ENCODE results near the gene LSG1. TPM values are rescaled to one million over a fixed set of nuclear protein-coding genes. Genes with fewer than 3 reads are reported as not detected.

The LSG1 gene
- total RNA-seq, 3 donors from 2014 or later: 68.4 to 82.0 (median 70.3) TPM

DNA sequence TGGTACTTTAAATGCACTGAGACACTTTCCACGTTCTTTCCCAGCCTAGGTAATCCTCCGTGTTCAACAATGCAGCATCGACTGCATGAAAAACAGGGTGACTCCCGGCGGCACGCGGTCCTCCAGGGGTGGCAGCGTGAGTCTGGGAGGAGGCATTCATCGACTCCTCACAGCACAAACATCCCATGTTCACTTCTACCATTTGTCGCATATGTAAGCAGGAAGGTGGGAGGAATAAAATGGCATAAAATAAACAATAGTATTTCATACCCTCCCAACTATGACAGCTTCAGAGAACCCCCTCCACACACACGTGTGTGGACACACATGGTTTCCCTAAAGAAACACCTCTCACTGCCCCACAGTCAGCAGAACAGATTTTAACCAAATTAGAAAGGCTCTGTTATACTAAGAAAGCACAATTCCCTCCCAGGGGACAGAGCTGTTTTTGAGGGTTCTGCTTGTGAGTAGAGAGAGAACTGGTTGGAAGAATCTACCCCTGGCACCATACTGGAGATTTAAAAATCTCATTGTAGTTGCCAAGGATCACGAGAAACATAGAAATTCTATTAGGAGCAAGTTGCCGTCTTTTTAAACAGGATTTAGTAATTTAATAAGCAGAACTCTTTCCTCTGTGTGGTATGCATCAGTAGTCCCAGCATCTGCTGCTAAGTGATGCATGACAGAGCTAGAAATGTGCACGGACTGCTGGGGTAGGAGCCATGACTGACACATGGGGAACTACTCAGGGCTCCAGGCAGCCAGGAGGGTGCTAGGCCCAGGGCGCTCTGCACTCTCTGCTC is 19.7 kb upstream of the LSG1 start:
- no peak for ATAC-seq
- Mint-ChIP-seq H3K4me1 (ENCODE audit: low read depth) (peaks cover 35% of the 10 kb centered on the region), H3K4me3 (no peak overlapping the region), H3K9me3 (no peaks in the 10 kb centered on the region), H3K27me3 (ENCODE audit: low read depth) (peaks cover 15% of the 10 kb centered on the region), H3K36me3 (ENCODE audit: insufficient read depth) (peaks cover 5% of the 10 kb centered on the region)
- no peak for DNase-seq

DNA sequence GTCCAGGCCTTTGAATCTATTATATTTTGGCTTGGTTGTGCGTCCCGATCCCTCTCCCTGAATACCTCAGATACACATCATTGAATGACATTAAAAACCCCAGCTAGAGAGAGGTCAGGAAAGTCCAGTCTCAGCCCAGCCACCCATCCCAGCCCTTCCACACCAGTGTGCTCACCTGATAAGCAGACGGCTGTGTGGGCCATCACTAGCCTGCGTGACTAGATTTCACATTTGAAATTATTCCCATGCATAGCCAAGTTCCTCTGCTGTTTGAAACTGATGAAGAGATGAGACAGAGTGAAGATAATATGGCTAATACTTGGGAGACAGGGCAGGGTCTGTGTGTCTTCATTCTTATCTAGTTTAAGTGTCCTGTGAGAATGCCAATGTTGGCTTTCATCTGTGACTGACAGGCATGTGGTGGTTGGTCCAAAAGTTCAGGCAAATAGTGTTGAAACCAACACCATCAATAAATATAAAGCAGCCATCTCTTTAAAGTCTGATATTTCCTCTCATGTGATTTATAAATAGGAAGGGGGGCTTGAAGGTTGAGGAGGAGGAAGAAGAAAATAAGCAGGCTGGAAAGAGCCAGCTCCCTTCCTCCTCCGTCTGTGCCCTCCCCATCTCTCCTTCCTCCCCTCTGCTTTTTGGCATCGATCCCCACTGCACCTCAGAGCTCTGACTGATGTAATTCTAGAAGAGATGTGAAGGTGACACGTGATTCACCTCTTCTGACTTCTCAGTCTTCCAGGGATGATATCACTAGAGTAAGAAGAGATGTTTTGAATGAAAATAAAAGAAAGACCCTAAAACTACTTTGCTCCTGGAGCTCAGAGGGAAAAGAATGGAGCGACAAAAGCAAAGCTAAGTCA is 18.7 kb upstream of the LSG1 start:
- Mint-ChIP-seq H3K36me3 (ENCODE audit: insufficient read depth) (peaks cover 5% of the 10 kb centered on the region), H3K27me3 (ENCODE audit: low read depth) (peaks cover 18% of the 10 kb centered on the region), H3K4me3 (no peak overlapping the region), H3K9me3 (no peaks in the 10 kb centered on the region), H3K4me1 (ENCODE audit: low read depth) (peaks cover 37% of the 10 kb centered on the region)
- ATAC-seq (no peak), DNase-seq (no peak)

DNA sequence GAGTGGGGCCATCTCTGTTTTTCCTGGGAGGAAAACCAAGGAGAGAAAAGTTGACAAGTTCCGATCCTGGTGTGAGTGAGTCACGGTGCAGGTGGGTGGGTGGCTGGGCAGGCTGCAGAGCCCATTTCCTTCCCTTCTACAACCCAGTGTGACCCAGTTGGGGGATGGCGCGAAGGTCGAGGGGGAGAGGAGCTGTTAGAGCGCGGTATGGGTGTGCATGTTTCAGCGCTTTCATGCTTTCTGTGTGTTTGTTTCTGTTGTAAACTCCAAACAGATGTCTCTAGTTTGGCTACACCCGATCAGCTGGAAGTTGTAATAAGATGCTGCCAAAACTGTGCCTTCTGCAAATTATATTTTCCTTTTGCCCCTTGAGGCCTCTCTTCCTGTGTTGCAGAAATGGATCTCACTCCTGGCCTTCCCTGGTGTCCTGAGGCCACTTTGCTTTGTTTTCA is 17.5 kb upstream of the LSG1 start:
- no peaks in the 10 kb centered on the region for H3K9me3 Mint-ChIP-seq
- peaks cover 5% of the 10 kb centered on the region for H3K36me3 Mint-ChIP-seq (ENCODE audit: insufficient read depth)
- peaks cover 19% of the 10 kb centered on the region for H3K27me3 Mint-ChIP-seq (ENCODE audit: low read depth)
- H3K4me3 Mint-ChIP-seq: peak overlapping the region; percentile 95
- DNase-seq: no peak
- peaks cover 49% of the 10 kb centered on the region for H3K4me1 Mint-ChIP-seq (ENCODE audit: low read depth)
- no peak for ATAC-seq

DNA sequence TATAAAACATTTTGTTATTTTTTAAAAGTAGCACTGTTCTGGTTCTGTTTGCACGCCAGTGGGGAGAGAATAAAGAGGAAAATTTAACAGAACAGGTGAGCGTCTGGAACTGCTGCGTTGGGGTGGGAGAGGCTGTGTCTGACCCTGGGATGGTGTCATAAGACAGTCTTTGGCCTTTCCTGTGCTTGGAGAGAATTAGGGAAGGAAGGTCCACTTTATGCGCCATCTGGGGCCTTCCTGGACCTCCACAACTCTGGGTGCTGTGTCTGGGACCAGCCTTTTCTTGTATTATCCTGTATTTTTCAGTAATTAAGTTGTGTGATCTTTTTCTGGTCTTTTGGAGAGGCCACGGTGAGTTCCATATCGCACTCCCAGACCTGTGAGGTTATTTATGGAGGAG is 17.0 kb upstream of the LSG1 start:
- Mint-ChIP-seq H3K36me3 (ENCODE audit: insufficient read depth) (peaks cover 5% of the 10 kb centered on the region), H3K4me1 (ENCODE audit: low read depth) (peaks cover 54% of the 10 kb centered on the region), H3K9me3 (no peaks in the 10 kb centered on the region), H3K4me3 (peak overlapping the region; percentile 95), H3K27me3 (ENCODE audit: low read depth) (peaks cover 21% of the 10 kb centered on the region)
- DNase-seq (no peak), ATAC-seq (no peak)

DNA sequence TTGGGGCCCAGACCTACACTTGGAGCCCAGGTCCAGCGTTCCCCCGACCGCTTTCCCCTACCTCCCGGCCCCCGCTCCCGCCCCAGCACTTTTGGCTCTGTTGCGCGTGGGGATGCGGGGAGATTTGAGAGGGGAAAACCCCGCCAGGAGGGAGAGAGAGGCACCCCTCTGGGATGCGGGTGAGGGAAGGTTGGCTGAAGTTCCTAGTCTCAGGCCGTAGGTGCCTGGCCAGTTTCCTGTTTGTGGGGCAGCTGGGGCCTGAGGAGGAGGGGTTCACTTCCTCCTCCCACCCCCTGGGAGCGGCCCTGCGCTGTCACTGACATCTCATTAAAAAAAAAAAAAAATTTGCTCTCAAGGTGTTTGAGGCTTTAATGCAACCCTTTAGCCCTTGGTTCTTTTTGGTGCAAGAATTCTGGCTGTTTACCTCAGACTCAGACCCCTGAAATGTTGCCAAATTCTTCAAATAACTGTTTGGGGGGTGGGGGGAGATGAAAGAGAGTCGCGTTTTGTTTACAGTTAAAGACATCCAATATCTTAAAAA is 16.3 kb upstream of the LSG1 start:
- ATAC-seq (peak in 1 of 2 donors; percentile 1), DNase-seq (no peak)
- H3K9me3 Mint-ChIP-seq: no peaks in the 10 kb centered on the region
- peaks cover 57% of the 10 kb centered on the region for H3K4me1 Mint-ChIP-seq (ENCODE audit: low read depth)
- peak overlapping the region; percentile 95 for H3K4me3 Mint-ChIP-seq
- peaks cover 21% of the 10 kb centered on the region for H3K27me3 Mint-ChIP-seq (ENCODE audit: low read depth)
- H3K36me3 Mint-ChIP-seq (ENCODE audit: insufficient read depth): peaks cover 5% of the 10 kb centered on the region

DNA sequence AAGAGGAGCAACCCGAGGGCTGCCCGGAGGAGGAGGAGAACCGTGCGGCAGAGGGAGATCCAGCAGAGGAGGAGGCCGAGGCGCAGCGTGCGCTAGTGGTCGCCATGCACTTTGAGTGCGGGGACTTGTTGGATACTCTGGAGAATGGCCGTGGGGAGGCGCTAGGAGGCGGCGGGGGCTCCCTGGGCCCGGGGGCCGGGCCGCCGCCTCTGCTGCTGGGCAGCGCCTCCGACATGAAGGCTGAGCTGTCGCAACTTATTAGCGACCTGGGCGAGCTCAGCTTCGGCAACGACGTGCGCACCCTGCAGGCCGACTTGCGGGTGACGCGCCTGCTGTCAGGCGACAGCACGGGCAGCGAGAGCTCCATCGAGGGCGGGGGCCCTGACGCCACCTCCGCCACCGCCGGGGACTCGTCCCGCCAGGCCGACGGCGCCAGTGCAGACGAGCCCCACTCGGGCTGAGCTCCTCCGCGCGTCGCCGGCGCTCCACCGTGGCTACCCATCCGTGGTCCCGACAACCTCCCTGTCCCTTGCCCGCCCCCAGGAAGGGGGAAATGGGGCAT is 15.7 kb upstream of the LSG1 start:
- H3K27me3 Mint-ChIP-seq (ENCODE audit: low read depth): peaks cover 21% of the 10 kb centered on the region
- peaks cover 59% of the 10 kb centered on the region for H3K4me1 Mint-ChIP-seq (ENCODE audit: low read depth)
- H3K9me3 Mint-ChIP-seq: no peaks in the 10 kb centered on the region
- DNase-seq (peak; percentile 72), ATAC-seq (peak; percentile 67 to 74)
- H3K36me3 Mint-ChIP-seq (ENCODE audit: insufficient read depth): peaks cover 5% of the 10 kb centered on the region
- peak overlapping the region; percentile 95 for H3K4me3 Mint-ChIP-seq

DNA sequence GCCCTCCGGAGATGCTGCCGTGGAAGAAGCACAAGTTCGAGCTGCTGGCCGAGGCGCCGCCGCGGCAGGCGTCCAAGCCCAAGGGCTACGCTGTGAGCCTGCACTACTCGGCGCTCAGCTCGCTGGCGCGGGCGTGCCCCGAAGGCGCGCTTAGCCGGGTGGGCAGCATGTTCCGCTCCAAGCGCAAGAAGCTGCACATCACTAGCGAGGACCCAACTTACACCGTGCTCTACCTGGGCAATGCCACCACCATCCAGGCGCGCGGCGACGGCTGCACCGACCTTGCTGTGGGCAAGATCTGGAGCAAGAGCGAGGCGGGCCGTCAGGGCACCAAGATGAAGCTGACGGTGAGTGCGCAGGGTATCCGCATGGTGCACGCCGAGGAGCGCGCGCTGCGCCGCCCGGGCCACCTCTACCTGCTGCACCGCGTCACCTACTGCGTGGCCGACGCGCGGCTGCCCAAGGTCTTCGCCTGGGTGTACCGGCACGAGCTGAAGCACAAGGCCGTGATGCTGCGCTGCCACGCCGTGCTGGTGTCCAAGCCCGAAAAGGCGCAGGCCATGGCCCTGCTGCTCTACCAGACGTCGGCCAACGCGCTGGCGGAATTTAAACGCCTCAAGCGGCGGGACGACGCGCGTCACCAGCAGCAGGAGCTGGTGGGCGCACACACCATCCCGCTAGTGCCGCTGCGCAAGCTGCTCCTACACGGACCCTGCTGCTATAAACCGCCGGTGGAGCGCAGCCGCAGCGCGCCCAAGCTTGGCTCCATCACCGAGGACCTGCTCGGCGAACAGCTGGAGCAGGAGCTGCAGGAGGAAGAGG is 15.0 kb upstream of the LSG1 start:
- Mint-ChIP-seq H3K27me3 (ENCODE audit: low read depth) (peaks cover 21% of the 10 kb centered on the region), H3K36me3 (ENCODE audit: insufficient read depth) (peaks cover 5% of the 10 kb centered on the region), H3K4me1 (ENCODE audit: low read depth) (peaks cover 66% of the 10 kb centered on the region), H3K4me3 (peak overlapping the region; percentile 95), H3K9me3 (no peaks in the 10 kb centered on the region)
- DNase-seq (peak; percentile 20), ATAC-seq (peak; percentile 13 to 18)

DNA sequence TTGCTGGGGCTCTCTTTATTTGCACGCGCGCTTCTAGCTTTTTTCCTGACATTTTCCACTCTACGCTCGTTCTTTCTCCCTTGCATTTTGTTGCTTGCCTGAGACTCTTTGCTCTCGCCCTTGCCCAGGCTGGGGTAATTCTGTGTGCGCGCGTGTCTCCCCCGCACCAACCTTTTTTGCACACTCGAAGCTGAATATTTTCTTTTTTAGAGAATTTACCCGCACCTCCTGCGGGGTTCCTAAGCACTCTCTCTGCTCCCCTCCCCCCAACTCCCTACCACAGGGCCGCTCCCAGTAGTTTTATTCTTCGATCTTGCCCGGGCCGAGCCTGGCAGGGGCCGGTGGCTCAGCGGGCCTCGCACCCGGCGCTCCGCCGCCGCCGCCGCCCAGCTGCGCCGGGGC is 14.4 kb upstream of the LSG1 start:
- Mint-ChIP-seq H3K4me1 (ENCODE audit: low read depth) (peaks cover 66% of the 10 kb centered on the region), H3K27me3 (ENCODE audit: low read depth) (peaks cover 20% of the 10 kb centered on the region), H3K36me3 (ENCODE audit: insufficient read depth) (peaks cover 5% of the 10 kb centered on the region), H3K9me3 (no peaks in the 10 kb centered on the region), H3K4me3 (peak overlapping the region; percentile 95)
- ATAC-seq: no peak
- DNase-seq: no peak

DNA sequence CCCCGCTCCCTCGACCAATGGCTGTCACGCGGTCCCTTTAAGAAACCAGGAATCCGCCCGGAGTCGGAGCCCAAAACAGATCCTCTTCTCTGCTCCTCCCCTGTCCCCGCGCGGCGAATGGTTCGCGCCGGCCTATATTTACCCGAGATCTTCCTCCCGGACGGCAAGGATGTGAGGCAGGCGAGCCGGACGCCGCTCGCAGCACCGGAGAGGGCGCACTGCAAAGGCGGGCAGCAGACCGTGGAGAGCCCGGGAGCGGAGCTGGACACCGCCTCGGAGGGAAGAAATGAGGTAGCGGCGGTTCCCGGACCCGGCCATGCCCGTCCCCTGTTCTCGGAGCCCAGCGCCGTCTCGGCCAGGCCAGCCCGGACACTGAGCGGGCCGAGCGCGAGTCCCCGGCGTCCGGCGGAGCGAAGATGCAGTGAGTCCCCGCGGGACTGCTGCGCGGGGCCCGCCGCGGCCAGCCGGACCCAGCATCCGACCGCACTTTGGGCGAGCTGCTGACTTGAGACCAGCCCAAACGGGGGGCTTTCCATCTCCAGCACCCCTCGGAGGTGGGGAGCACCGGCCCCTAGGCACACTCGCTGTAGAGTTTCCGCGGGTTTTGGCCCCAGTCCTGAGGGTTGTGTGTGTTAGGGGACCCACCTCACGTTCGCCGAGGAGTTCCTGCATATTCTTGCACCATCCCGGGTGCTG is 13.9 kb upstream of the LSG1 start, which contains the start of gene FAM43A:
FAM43A (plus strand) TSS at position 166 of the 696 bp plus-strand sequence. CDS start 944 bp downstream, outside the sequence.
- ATAC-seq: peak; percentile 47 to 55
- Mint-ChIP-seq H3K36me3 (ENCODE audit: insufficient read depth) (peaks cover 5% of the 10 kb centered on the region), H3K4me1 (ENCODE audit: low read depth) (peaks cover 61% of the 10 kb centered on the region), H3K4me3 (peak within 1 kb of the TSS; percentile 95), H3K27me3 (ENCODE audit: low read depth) (peaks cover 18% of the 10 kb centered on the region), H3K9me3 (no peaks in the 10 kb centered on the region)
- peak; percentile 67 for DNase-seq

DNA sequence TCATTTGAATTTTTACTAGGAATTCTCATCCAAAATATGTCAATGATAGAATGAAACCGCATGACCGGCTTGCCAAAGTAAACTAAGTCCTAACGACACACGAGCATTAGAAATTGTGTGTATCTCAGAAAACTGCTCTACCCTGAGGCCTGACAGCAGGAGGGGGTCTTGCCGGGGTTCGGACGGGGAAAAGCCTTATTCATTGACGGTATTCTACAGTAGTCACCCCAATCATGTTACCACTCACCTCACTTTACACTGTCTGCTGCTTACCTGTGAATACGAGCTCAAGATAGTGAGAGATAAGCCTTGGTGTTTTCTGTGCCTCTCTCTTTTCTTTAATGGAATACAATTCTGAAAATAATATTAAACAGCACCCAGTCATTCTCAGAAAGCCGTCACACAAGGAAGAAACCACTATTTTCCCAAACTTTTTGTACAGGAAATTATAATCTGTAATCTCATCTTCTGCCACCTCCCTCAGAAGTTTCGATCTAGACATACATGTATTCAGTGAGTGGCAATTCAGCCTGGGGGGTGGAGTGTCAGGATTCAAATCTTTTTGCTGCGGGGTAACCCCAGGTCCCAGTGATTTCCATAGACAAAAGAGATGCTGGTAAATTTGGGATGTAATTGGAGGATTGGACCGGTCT is 13.2 kb upstream of the LSG1 start:
- ATAC-seq: peak; percentile 12 to 44
- Mint-ChIP-seq H3K4me3 (peak overlapping the region; percentile 95), H3K36me3 (ENCODE audit: insufficient read depth) (peaks cover 5% of the 10 kb centered on the region), H3K9me3 (no peaks in the 10 kb centered on the region), H3K27me3 (ENCODE audit: low read depth) (peaks cover 18% of the 10 kb centered on the region), H3K4me1 (ENCODE audit: low read depth) (peaks cover 56% of the 10 kb centered on the region)
- DNase-seq: no peak

DNA sequence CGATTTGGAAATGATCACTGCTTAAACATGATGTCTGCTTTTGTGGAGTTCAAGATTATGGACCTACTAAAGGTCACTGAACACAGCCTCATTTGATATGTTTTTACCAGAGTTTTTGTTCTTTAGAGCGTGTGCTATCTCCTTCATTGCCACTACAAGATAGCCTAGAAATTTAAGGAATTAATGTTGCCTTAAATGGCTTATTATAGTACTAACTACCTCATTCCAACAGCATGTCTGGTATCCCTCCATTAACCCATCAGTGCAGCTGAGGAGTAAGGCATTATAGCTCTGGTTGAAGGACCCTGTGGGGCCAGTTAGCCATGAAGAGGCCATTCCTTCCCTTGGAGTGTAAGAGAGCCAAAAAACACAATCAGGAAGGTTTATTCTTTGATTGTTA is 11.4 kb upstream of the LSG1 start:
- H3K4me3 Mint-ChIP-seq: no peak overlapping the region
- peaks cover 2% of the 10 kb centered on the region for H3K36me3 Mint-ChIP-seq (ENCODE audit: insufficient read depth)
- peaks cover 41% of the 10 kb centered on the region for H3K4me1 Mint-ChIP-seq (ENCODE audit: low read depth)
- ATAC-seq (no peak), DNase-seq (no peak)
- H3K27me3 Mint-ChIP-seq (ENCODE audit: low read depth): peaks cover 10% of the 10 kb centered on the region
- H3K9me3 Mint-ChIP-seq: no peaks in the 10 kb centered on the region

DNA sequence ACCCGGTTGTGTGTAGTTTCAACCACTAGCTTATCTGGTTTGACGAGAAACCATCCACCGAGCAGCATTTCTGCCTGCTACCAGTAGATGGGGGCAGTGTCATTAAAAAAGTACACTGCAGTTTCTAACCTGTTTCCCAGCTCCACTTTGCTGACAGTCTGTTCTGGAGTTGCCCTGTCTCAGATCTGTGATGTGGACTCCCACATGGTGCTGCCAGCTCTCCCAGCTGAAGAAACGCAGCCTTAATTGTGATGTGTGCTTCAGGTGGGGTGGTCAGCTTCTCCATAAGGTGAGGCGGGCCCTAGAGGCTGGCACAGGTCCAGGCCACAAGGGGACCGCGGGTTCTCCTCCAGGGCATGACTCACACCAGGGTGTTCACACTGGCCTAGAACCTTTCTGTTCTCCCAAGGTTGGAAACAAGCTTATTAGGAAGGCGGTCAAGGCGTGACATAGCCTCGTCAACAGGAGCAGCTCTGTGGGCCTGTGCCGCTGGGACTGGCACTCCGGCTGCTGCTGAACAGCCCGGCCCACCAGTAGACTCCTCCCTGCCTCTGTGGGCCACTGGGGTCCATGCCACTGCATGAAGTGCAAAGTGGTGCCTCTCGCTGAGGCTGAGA is 10.8 kb upstream of the LSG1 start:
- Mint-ChIP-seq H3K9me3 (no peaks in the 10 kb centered on the region), H3K4me1 (ENCODE audit: low read depth) (peaks cover 39% of the 10 kb centered on the region), H3K27me3 (ENCODE audit: low read depth) (peaks cover 10% of the 10 kb centered on the region), H3K4me3 (no peak overlapping the region), H3K36me3 (ENCODE audit: insufficient read depth) (peaks cover 2% of the 10 kb centered on the region)
- peak; percentile 51 for DNase-seq
- ATAC-seq: peak; percentile 56 to 64

Measured in activated T-cell treated with anti-CD3 and anti-CD28 coated beads, Interleukin-2, amount 50 U/mL, for 4 hours (primary cell).